Mucosa of descending colon (tissue), 3 donors: ENCODE results near the gene PPIAL4G. TPM values are rescaled to one million over a fixed set of nuclear protein-coding genes. Genes with fewer than 3 reads are reported as not detected.
A peak's percentile ranks its signal among the peaks of the same experiment; 100 is the strongest.
"Not testable (repeated sequence)": the region's sequence is repeated elsewhere in the genome, so short reads cannot be mapped to it uniquely, and the experiment has no call there.

ENCODE experiments used
- ATAC-seq: fragments of 200-7000 bp; cut with Tn5 transposase; one replicate; pipeline ENCODE4 v1.9.1; 2020; ENCODE audit warnings: mild to moderate bottlenecking, moderate library complexity
- DNase-seq, 3 donors: peaks; one replicate each; pipeline ENCODE4 v3.0.0-alpha.2; 2020
- H3K36me3 ChIP-seq: fragments of 200-600 bp; one replicate; pipeline ENCODE4 v1.8.0; 2021; ENCODE audit warnings: low read depth, mild to moderate bottlenecking
- H3K4me1 ChIP-seq: fragments of 200-600 bp; one replicate; pipeline ENCODE4 v1.8.0; 2021; ENCODE audit warnings: low read depth, mild to moderate bottlenecking
- H3K4me3 ChIP-seq: fragments of 200-600 bp; one replicate; pipeline ENCODE4 v1.8.0; 2021; ENCODE audit warnings: mild to moderate bottlenecking
- H3K9me3 ChIP-seq: fragments of 200-600 bp; one replicate; pipeline ENCODE4 v1.8.0; 2021; ENCODE audit warnings: mild to moderate bottlenecking
- intact Hi-C, 2 donors: fragments of 100-400 bp; cut with DNase I in 1 of 2; cut with micrococcal nuclease in 1 of 2; formaldehyde crosslinking; loops; one replicate each; pipeline versions ENCODE4 v1.11.0 to v1.11.1; 2022; cut with DNase I, micrococcal nuclease
- total RNA-seq, 3 donors: library from RNA; stranded (reverse); fragmentation: NEBNext Ultra II Directional in 2 of 3; extraction: Animal tissue kit (Norgen Biotek cat#: 25700) in 2 of 3; gene quantifications; one replicate each; pipeline versions ENCODE4 v1.2.1 to v1.2.4, GENCODE V29; 2021 to 2023
- TF ChIP-seq, protein P1 (sequence below): fragments of 200-600 bp; IDR thresholded peaks from one replicate; pipeline ENCODE4 v1.8.0; 2022; ENCODE audit warnings: antibody characterized with exemption, mild to moderate bottlenecking
- donor health status: DM: no; HTN: no; CAD: no; lungs with moderate emphysema.
- donor health status: DM: no; HTN: no; CAD: no.
- donor health status: DM: no; HTN: yes; CAD: no.

Gene PPIAL4G
- total RNA-seq, 3 donors from 2014 or later: 0.09 to 0.19 (median 0.12) TPM

- H3K4me1 ChIP-seq, H3K36me3 ChIP-seq, ATAC-seq, H3K9me3 ChIP-seq, intact Hi-C loops: not testable (repeated sequence)
- H3K4me3 ChIP-seq: peak overlapping the region; percentile 51
- DNase-seq: peak; percentile 54 to 78 (median 72)
These were observed 24.1 kb downstream of the PPIAL4G start for GRCh38 chr1:148458901-148459581.

GRCh38 chr1:148458398-148458797 lies 24.7 kb downstream of the PPIAL4G start:
- ATAC-seq, intact Hi-C loops: not testable (repeated sequence)

GRCh38 chr1:148452845-148453244 lies 30.3 kb downstream of the PPIAL4G start:
- H3K9me3 ChIP-seq, intact Hi-C loops, ATAC-seq, DNase-seq, H3K4me3 ChIP-seq, H3K36me3 ChIP-seq, H3K4me1 ChIP-seq: not testable (repeated sequence)

More at GRCh38 chr1:148458398-148458797, 24.7 kb downstream of the PPIAL4G start:
- not testable (repeated sequence) for H3K4me1 ChIP-seq, H3K9me3 ChIP-seq, H3K4me3 ChIP-seq, H3K36me3 ChIP-seq
- DNase-seq: peak in 1 of 3 donors; percentile 46

GRCh38 chr1:148439654-148440325 lies 43.3 kb downstream of the PPIAL4G start:
- H3K4me3 ChIP-seq, H3K9me3 ChIP-seq, ATAC-seq, DNase-seq, H3K4me1 ChIP-seq, H3K36me3 ChIP-seq, intact Hi-C loops: not testable (repeated sequence)

DNA sequence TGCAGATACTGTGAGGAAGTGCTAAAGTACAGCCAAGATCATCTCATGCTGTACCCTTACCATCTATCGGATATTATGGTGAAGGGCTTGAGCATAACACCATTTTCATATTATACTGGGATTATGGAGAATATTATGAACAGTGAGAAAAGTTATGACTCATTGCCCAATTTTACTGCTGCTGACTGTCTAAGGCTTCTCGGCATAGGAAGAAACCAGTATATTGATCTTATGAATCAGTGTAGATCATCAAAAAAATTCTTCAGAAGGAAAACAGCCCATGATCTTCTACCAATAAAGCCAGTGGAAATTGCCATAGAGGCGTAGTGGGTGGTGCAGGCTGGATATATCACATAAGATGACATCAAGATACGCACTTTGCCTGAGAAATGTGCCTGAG lies 47.7 kb downstream of the PPIAL4G start:
- Histone ChIP-seq H3K36me3 (no peaks in the 10 kb centered on the region), H3K4me3 (no peak overlapping the region), H3K4me1 (no peaks in the 10 kb centered on the region), H3K9me3 (no peaks in the 10 kb centered on the region)
- intact Hi-C loops: no loop called here
- DNase-seq (no peak), ATAC-seq (no peak)
- TF ChIP-seq, protein P1, sequence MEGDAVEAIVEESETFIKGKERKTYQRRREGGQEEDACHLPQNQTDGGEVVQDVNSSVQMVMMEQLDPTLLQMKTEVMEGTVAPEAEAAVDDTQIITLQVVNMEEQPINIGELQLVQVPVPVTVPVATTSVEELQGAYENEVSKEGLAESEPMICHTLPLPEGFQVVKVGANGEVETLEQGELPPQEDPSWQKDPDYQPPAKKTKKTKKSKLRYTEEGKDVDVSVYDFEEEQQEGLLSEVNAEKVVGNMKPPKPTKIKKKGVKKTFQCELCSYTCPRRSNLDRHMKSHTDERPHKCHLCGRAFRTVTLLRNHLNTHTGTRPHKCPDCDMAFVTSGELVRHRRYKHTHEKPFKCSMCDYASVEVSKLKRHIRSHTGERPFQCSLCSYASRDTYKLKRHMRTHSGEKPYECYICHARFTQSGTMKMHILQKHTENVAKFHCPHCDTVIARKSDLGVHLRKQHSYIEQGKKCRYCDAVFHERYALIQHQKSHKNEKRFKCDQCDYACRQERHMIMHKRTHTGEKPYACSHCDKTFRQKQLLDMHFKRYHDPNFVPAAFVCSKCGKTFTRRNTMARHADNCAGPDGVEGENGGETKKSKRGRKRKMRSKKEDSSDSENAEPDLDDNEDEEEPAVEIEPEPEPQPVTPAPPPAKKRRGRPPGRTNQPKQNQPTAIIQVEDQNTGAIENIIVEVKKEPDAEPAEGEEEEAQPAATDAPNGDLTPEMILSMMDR: no peak

DNA sequence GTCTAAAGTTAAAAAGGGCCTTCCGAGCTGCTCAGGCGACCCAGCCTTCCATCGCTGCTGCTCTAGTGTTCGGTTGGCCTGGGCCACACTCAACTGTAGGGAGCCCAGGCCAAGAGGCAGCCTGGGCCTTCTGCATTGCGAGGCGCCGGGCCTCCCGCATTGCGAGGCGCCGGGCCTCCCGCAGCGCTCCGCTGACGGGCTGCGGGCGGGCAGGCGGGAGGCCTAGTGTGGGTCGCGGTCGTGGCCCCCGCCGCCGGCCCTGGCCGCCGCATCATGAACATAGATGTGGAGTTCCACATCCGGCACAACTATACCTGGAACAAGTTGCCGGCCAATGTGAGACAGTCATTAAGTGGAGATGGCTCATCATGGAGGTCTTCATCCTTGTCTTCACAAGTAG lies 48.3 kb downstream of the PPIAL4G start:
- TF ChIP-seq, protein P1: no peak
- Histone ChIP-seq H3K36me3 (no peaks in the 10 kb centered on the region), H3K4me3 (no peak overlapping the region), H3K4me1 (no peaks in the 10 kb centered on the region), H3K9me3 (no peaks in the 10 kb centered on the region)
- intact Hi-C loops: no loop called here
- DNase-seq (no peak), ATAC-seq (no peak)

- H3K4me3 ChIP-seq, DNase-seq: not testable (repeated sequence)
These were observed 50.2 kb downstream of the PPIAL4G start for GRCh38 chr1:148432916-148433317.

More at GRCh38 chr1:148432916-148433317, 50.2 kb downstream of the PPIAL4G start:
- ATAC-seq: peak; percentile 88
- H3K4me1 ChIP-seq, H3K9me3 ChIP-seq, H3K36me3 ChIP-seq, intact Hi-C loops: not testable (repeated sequence)

Other genes starting within 250 kb of the PPIAL4G start
- 10 to 100 TPM; 17.1 to 28.8 (median 18.5) TPM for gene NBPF14, start 112.7 kb upstream of the PPIAL4G start, total RNA-seq